Caco-2 (cell line): ENCODE data around the gene PATJ. TPM values are rescaled to one million over a fixed set of nuclear protein-coding genes. Genes with fewer than 3 reads are reported as not detected.

Experiments used
- BruUV-seq: library from RNA; stranded (reverse); fragments of 400-500 nt; replicated peaks from 2 replicates; lab custom pipeline; 2021; lab: Mats Ljungman, UMichigan
- CTCF ChIA-PET: fragments of 300-600 bp; sonication (Branson Sonifier 250); formaldehyde crosslinking; loops from one replicate; lab custom pipeline; 2022; ENCODE audit warnings: antibody characterized with exemption; lab: Charles Lee
- POLR2A ChIA-PET: fragments of 300-600 bp; sonication (Branson Sonifier 250); formaldehyde crosslinking; loops from one replicate; lab custom pipeline; 2022; ENCODE audit warnings: antibody characterized with exemption; lab: Charles Lee
- DNase-seq, 2 experiments: peaks; one replicate each; pipeline versions ENCODE4 v3.0.0 to v3.0.0-alpha.2; 2020 to 2022
- H3K27me3 ChIP-seq: replicated peaks from 2 replicates; pipeline ENCODE4 v1.6.0; 2011; ENCODE audit warnings: low read length; ENCODE audit not compliant: control insufficient read depth, insufficient read depth
- H3K36me3 ChIP-seq: 2 replicates; pipeline ENCODE4 v1.5.1; 2011; ENCODE audit warnings: low read length; ENCODE audit not compliant: control insufficient read depth, insufficient read depth
- H3K4me1 ChIP-seq: fragments of 250-450 bp; sonication (Bioruptor Pico); 2 replicates; pipeline ENCODE4 v1.5.1; 2020; ENCODE audit warnings: mild to moderate bottlenecking
- H3K4me3 ChIP-seq: 2 replicates; pipeline ENCODE4 v1.5.1; 2011; ENCODE audit warnings: low read depth, mild to moderate bottlenecking, control low read depth, low read length
- H3K9me3 ChIP-seq: fragments of 250-450 bp; sonication (Bioruptor Pico); 2 replicates; pipeline ENCODE4 v1.5.1; 2020; ENCODE audit warnings: mild to moderate bottlenecking, moderate library complexity
- H3K27ac Mint-ChIP-seq: one replicate; pipeline ENCODE4 v1.8.0; 2022; ENCODE audit warnings: mixed read lengths; ENCODE audit not compliant: unreplicated experiment
- H3K27me3 Mint-ChIP-seq: one replicate; pipeline ENCODE4 v1.8.0; 2022; ENCODE audit warnings: mixed read lengths; ENCODE audit not compliant: insufficient read depth, unreplicated experiment
- H3K36me3 Mint-ChIP-seq: one replicate; pipeline ENCODE4 v1.8.0; 2022; ENCODE audit warnings: mild to moderate bottlenecking, mixed read lengths; ENCODE audit not compliant: insufficient read depth, unreplicated experiment
- H3K4me1 Mint-ChIP-seq: one replicate; pipeline ENCODE4 v1.8.0; 2022; ENCODE audit warnings: low read depth, mixed read lengths; ENCODE audit not compliant: unreplicated experiment
- H3K4me3 Mint-ChIP-seq: one replicate; pipeline ENCODE4 v1.8.0; 2022; ENCODE audit warnings: mild to moderate bottlenecking, moderate library complexity, mixed read lengths; ENCODE audit not compliant: unreplicated experiment
- H3K9me3 Mint-ChIP-seq: one replicate; pipeline ENCODE4 v1.8.0; 2022; ENCODE audit warnings: mixed read lengths; ENCODE audit not compliant: unreplicated experiment
- intact Hi-C: fragments of 100-400 bp; cut with micrococcal nuclease; formaldehyde crosslinking; loops from one replicate; pipeline ENCODE4 v1.10.0; 2022; ENCODE audit not compliant: unreplicated experiment
- total RNA-seq: library from RNA; stranded (reverse); gene quantifications from 2 replicates; pipeline ENCODE4 v1.2.3, GENCODE V29; 2022
- TF ChIP-seq, protein P1 (sequence below), 2 experiments: fragments of 200-600 bp in 1 of 2; IDR thresholded peaks; 1 replicate in 1 of 2; 2 replicates in 1 of 2; pipeline versions ENCODE4 v1.5.1 to v1.8.0; 2011 to 2022; ENCODE audit warnings: antibody characterized with exemption in 1 of 2, control low read depth in 1 of 2, inconsistent platforms in 1 of 2, low read depth in 1 of 2, low read length in 1 of 2, mild to moderate bottlenecking in 1 of 2, moderate library complexity in 1 of 2; ENCODE audit not compliant: insufficient read depth in 1 of 2, severe bottlenecking in 1 of 2, unreplicated experiment in 1 of 2

PATJ gene
- total RNA-seq, 1 experiment from 2014 or later: 31.6 TPM

DNA sequence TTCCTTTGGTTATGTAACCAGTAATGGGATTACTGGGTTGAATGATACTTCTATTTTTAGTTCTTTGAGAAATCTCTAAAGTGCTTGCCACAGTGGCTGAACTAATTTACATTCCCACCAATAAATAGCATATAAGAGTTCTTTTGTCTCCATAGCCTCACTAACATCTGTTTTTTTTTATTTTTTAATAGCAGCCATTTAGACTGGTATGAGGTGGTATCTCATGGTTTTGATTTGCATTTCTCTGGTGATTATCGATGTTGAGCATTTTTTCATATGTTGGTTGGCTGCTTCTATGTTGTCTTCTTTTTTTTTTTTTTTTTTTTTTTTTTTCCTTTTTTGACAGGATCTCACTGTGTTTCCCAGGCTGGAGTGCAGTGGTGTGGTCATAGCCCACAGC is 319.8 kb downstream of the PATJ start:
- Histone ChIP-seq H3K9me3 (no peaks in the 10 kb centered on the region), H3K27me3 (no peaks in the 10 kb centered on the region), H3K36me3 (no peaks in the 10 kb centered on the region), H3K4me3 (no peak overlapping the region), H3K4me1 (no peaks in the 10 kb centered on the region)
- ChIA-PET CTCF (no interaction called here), POLR2A (no interaction called here)
- Mint-ChIP-seq H3K27me3 (no peaks in the 10 kb centered on the region), H3K27ac (no peak overlapping the region), H3K4me1 (no peaks in the 10 kb centered on the region), H3K36me3 (peaks cover 11% of the 10 kb centered on the region), H3K4me3 (no peak overlapping the region), H3K9me3 (no peaks in the 10 kb centered on the region)
- TF ChIP-seq, protein P1, sequence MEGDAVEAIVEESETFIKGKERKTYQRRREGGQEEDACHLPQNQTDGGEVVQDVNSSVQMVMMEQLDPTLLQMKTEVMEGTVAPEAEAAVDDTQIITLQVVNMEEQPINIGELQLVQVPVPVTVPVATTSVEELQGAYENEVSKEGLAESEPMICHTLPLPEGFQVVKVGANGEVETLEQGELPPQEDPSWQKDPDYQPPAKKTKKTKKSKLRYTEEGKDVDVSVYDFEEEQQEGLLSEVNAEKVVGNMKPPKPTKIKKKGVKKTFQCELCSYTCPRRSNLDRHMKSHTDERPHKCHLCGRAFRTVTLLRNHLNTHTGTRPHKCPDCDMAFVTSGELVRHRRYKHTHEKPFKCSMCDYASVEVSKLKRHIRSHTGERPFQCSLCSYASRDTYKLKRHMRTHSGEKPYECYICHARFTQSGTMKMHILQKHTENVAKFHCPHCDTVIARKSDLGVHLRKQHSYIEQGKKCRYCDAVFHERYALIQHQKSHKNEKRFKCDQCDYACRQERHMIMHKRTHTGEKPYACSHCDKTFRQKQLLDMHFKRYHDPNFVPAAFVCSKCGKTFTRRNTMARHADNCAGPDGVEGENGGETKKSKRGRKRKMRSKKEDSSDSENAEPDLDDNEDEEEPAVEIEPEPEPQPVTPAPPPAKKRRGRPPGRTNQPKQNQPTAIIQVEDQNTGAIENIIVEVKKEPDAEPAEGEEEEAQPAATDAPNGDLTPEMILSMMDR (IDR thresholded peaks at IDR 0.05; ENCODE audit: insufficient read depth in 1 of 2, low read depth in 1 of 2, low read length in 1 of 2, severe bottlenecking in 1 of 2, unreplicated experiment in 1 of 2): no peak
- intact Hi-C loops: no loop called here
- BruUV-seq: no TSS peak
- no peak for DNase-seq

DNA sequence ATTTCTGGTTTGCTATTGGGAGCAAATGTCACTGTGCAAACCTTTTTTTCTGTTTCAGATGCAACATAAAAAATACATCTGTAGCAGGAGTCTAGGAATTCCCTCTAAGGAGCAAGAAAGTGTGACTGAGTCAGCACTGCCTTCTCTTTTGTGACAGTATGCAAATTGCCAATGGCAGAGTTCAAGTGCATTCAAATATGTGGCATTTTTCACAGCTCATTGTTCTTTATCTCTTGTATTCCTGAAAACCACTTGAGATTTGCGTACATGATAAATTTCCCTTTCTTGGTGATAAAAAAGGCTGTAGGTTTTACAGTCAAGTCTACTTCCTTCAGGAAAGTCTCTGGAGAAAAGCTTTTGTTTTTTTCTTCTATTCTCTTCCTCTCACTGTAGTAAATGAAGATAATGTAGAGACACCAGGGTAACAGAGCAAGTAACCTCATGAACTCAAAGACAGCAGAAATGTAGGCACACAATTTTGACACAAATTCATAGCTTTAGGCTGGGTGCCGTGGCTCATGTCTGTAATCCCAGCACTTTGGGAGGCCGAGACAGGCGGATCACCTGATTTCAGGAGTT is 322.6 kb downstream of the PATJ start:
- TF ChIP-seq, protein P1 (IDR thresholded peaks at IDR 0.05; ENCODE audit: insufficient read depth in 1 of 2, low read depth in 1 of 2, low read length in 1 of 2, severe bottlenecking in 1 of 2, unreplicated experiment in 1 of 2): no peak
- H3K36me3 Mint-ChIP-seq: peaks cover 11% of the 10 kb centered on the region
- no peaks in the 10 kb centered on the region for H3K9me3 ChIP-seq
- DNase-seq: no peak
- H3K4me1 ChIP-seq: no peaks in the 10 kb centered on the region
- H3K27ac Mint-ChIP-seq: no peak overlapping the region
- H3K4me1 Mint-ChIP-seq: no peaks in the 10 kb centered on the region
- no TSS peak for BruUV-seq
- H3K36me3 ChIP-seq: no peaks in the 10 kb centered on the region
- no peak overlapping the region for H3K4me3 Mint-ChIP-seq
- ChIA-PET CTCF (no interaction called here), POLR2A (no interaction called here)
- H3K4me3 ChIP-seq: no peak overlapping the region
- no peaks in the 10 kb centered on the region for H3K9me3 Mint-ChIP-seq
- intact Hi-C loops: no loop called here
- H3K27me3 ChIP-seq: no peaks in the 10 kb centered on the region
- no peaks in the 10 kb centered on the region for H3K27me3 Mint-ChIP-seq

- Histone ChIP-seq H3K4me3 (no peak overlapping the region), H3K4me1 (no peaks in the 10 kb centered on the region), H3K9me3 (no peaks in the 10 kb centered on the region), H3K27me3 (no peaks in the 10 kb centered on the region), H3K36me3 (no peaks in the 10 kb centered on the region)
- TF ChIP-seq, protein P1 (IDR thresholded peaks at IDR 0.05; ENCODE audit: insufficient read depth in 1 of 2, low read depth in 1 of 2, low read length in 1 of 2, severe bottlenecking in 1 of 2, unreplicated experiment in 1 of 2): no peak
- no peaks in the 10 kb centered on the region for H3K9me3 Mint-ChIP-seq
- DNase-seq: no peak
- POLR2A ChIA-PET: no interaction called here
- H3K27me3 Mint-ChIP-seq: no peaks in the 10 kb centered on the region
- H3K4me1 Mint-ChIP-seq: no peaks in the 10 kb centered on the region
- no peak overlapping the region for H3K4me3 Mint-ChIP-seq
- H3K27ac Mint-ChIP-seq: no peak overlapping the region
- CTCF ChIA-PET: no interaction called here
- peaks cover 14% of the 10 kb centered on the region for H3K36me3 Mint-ChIP-seq
- intact Hi-C loops: no loop called here
- no TSS peak for BruUV-seq
Measured at GRCh38 chr1:62066713-62067112, 324.4 kb downstream of the PATJ start.
